Lower leg skin (tissue), 4 donors: ENCODE data around the gene CARD10. TPM values are rescaled to one million over a fixed set of nuclear protein-coding genes. Genes with fewer than 3 reads are reported as not detected.

Source experiments
- DNase-seq, 2 donors: peaks; one replicate each; pipeline ENCODE4 v3.0.0-alpha.2; 2019; ENCODE audit warnings: low spot score in 2 of 2
- H3K4me3 ChIP-seq: fragments of 200-600 bp; sonication (generic); 2 replicates; pipeline ENCODE4 v1.5.1; 2017; ENCODE audit warnings: mild to moderate bottlenecking, low read depth; ENCODE audit not compliant: poor library complexity, severe bottlenecking
- POLR2A ChIP-seq, 2 donors: fragments of 450-650 bp; IDR thresholded peaks; one replicate each; pipeline ENCODE4 v1.6.1; 2016 to 2017; ENCODE audit warnings: antibody characterized with exemption in 2 of 2, mild to moderate bottlenecking in 1 of 2, moderate library complexity in 1 of 2
- WGBS, 2 donors: methylation state at CpG; one replicate each; pipeline ENCODE4 v1.1.5; 2018; 5-methylcytosine and 5-hydroxymethylcytosine counted together
- intact Hi-C: fragments of 100-400 bp; cut with DNase I; formaldehyde crosslinking; loops from one replicate; pipeline ENCODE4 v1.15.0; 2023; ENCODE audit warnings: low total_unique reads
- total RNA-seq, 4 donors: library from RNA; depleted of rRNA; stranded (reverse); fragments of >200 nt; gene quantifications; one replicate each; pipeline ENCODE4 v1.1.0, GENCODE V29; 2016
- TF ChIP-seq, protein P1 (sequence below), 3 donors: fragments of 450-650 bp; IDR thresholded peaks; one replicate each; pipeline ENCODE4 v1.5.1; 2016; ENCODE audit warnings: antibody characterized with exemption in 3 of 3, mild to moderate bottlenecking in 3 of 3, moderate library complexity in 2 of 3

CARD10 gene
- total RNA-seq, 4 donors from 2014 or later: 13.2 to 22.5 (median 18.6) TPM

- 60 to 62% methylated on average over 14 of the region's 14 CpGs for WGBS, 2 donors
- no peak for DNase-seq
- TF ChIP-seq, protein P1, sequence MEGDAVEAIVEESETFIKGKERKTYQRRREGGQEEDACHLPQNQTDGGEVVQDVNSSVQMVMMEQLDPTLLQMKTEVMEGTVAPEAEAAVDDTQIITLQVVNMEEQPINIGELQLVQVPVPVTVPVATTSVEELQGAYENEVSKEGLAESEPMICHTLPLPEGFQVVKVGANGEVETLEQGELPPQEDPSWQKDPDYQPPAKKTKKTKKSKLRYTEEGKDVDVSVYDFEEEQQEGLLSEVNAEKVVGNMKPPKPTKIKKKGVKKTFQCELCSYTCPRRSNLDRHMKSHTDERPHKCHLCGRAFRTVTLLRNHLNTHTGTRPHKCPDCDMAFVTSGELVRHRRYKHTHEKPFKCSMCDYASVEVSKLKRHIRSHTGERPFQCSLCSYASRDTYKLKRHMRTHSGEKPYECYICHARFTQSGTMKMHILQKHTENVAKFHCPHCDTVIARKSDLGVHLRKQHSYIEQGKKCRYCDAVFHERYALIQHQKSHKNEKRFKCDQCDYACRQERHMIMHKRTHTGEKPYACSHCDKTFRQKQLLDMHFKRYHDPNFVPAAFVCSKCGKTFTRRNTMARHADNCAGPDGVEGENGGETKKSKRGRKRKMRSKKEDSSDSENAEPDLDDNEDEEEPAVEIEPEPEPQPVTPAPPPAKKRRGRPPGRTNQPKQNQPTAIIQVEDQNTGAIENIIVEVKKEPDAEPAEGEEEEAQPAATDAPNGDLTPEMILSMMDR (IDR thresholded peaks at IDR 0.05): no peak
- TF ChIP-seq POLR2A (IDR thresholded peaks at IDR 0.05): no peak
- intact Hi-C loops: no loop called here
- no peak overlapping the region for H3K4me3 ChIP-seq
Measured at GRCh38 chr22:37476389-37477329, 42.6 kb downstream of the CARD10 start.

DNA sequence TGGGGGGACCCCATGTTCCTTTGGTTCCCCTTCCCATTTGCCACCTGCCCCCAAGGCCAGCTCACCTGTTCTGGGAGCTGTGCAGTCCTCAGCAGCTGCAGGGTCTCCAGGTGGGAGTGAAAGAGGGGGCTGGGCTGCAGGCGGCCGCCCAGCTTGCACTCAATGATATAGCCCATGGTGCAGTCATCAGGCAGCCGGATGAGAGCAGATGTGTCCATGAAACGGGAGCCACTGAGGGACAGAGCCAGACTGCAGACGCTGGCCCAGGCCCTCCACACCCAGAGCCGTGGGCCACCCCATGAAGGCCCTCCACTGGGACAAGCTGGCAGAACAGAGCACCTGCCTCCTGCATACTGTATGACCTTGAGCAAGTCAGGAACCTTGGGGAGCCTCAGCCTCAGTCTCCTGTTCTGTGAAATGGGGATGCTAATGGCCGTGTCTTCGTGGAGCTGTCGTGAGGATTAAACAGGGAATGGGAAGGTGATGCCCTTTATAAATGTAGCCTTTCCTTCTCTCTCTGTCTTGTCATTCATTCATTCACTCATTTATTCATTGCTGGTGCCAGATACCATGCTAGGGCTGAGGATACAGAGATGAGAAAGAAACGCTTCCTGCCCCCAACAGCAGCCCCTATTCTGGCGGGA lies 44.6 kb downstream of the CARD10 start:
- DNase-seq: no peak
- 79 to 80% methylated on average over 11 of the region's 11 CpGs for WGBS, 2 donors
- H3K4me3 ChIP-seq: no peak overlapping the region
- no peak for TF ChIP-seq POLR2A (IDR thresholded peaks at IDR 0.05)
- TF ChIP-seq, protein P1 (IDR thresholded peaks at IDR 0.05): no peak
- intact Hi-C loops: no loop called here

- no peak for DNase-seq
- intact Hi-C loops: no loop called here
- 70 to 81% methylated on average over 8 of the region's 8 CpGs for WGBS, 2 donors
- no peak overlapping the region for H3K4me3 ChIP-seq
- TF ChIP-seq POLR2A (IDR thresholded peaks at IDR 0.05): no peak
- TF ChIP-seq, protein P1 (IDR thresholded peaks at IDR 0.05): no peak
Measured at GRCh38 chr22:37473437-37473946, 45.7 kb downstream of the CARD10 start.

DNA sequence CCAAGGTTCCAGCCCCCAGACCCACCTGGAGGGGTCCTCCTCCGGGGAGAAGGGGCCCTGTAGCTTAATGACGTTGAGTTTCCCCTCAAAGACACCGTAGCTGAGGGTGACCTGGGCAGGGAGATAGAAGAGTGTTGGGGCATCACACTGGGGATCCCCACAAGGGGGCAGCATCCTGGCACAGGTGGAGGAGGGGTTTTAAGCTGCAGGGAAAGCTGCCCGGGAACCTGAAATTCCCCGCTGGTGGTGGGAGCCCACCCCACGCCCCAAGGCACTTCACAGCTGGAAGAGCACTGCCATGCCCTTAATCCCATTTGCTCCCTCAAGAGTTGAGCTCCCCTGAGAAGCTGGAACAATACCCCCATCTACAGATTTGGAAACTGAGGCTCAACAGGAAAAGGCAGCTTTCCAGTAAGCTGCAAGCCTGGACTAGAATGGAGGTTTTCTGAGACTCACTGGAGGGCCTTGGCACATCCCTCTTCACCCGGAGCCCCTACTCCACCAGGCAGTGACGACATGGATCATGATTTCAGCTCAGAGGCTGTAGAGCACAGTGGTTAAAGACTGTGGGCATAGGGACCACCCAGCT lies 46.7 kb downstream of the CARD10 start:
- no peak for TF ChIP-seq POLR2A (IDR thresholded peaks at IDR 0.05)
- TF ChIP-seq, protein P1 (IDR thresholded peaks at IDR 0.05): no peak
- intact Hi-C loops: no loop called here
- H3K4me3 ChIP-seq: no peak overlapping the region
- no peak for DNase-seq
- 21 to 27% methylated on average over 8 of the region's 8 CpGs for WGBS, 2 donors

DNA sequence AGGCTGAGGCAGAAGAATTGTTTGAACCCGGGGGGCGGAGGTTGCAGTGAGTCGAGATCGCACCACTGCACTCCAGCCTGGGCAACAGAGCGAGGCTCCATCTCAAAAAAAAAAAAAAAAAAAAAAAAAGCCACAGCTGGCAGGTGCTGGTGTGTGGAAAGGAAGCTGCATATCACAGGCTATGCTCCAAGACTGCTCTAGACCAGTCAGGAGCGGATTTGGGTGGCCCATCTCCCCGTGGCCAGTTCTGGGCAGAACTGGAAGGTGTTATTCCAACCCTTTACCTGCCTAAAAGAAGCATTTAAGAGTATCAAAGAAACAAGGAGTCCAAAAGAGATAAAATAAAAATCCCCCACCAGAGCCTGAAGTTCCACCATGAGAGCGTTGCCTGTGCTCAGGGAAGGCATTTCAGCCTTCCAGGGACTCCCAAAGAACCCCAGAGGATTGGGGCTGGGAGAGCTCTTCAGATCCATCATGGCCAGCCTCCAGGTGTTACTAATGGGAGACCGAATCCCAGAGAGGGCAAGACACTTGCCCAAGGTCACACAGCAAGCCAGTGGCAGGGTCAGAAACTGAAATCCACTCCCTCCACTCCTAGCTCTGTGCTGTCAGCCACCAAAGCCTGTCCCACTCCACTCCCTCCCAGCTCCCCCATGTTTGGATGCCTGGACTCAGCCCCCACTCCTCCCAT lies 47.3 kb downstream of the CARD10 start:
- intact Hi-C loops: no loop called here
- WGBS, 2 donors: 78 to 83% methylated on average over 9 of the region's 9 CpGs

More for the DNA sequence above, 47.3 kb downstream of the CARD10 start:
- TF ChIP-seq, protein P1 (IDR thresholded peaks at IDR 0.05): no peak
- no peak for TF ChIP-seq POLR2A (IDR thresholded peaks at IDR 0.05)
- H3K4me3 ChIP-seq: no peak overlapping the region
- DNase-seq: no peak
